ENCODE results near the gene TXNRD1.

TXNRD1 gene

GRCh38 chr12:104242546-104243206, 27.1 kb downstream of the TXNRD1 start:
- Histone ChIP-seq H3K4me3 (replicated peaks; ENCODE audit: insufficient read depth, low read length) (no peak overlapping the region), H3K27ac (replicated peaks) (no peak overlapping the region), H3K27me3 (ENCODE audit: insufficient read depth, poor library complexity, severe bottlenecking) (no peaks in the 10 kb centered on the region)
- TF ChIP-seq SPI1 (IDR thresholded peaks at IDR 0.05; ENCODE audit: borderline replicate concordance, low read depth) (no peak), CTCF (IDR thresholded peaks at IDR 0.05; ENCODE audit: insufficient read depth, low read length) (no peak), REST (IDR thresholded peaks at IDR 0.05; ENCODE audit: insufficient replicate concordance, low read depth) (no peak), GABPA (IDR thresholded peaks at IDR 0.05; ENCODE audit: low read depth) (no peak), POLR2AphosphoS5 (IDR thresholded peaks at IDR 0.05; ENCODE audit: low read depth) (no peak)
- no peak for DNase-seq (ENCODE audit: low read depth in 1 of 2, low spot score in 1 of 2)

GRCh38 chr12:104243551-104243950, 28.0 kb downstream of the TXNRD1 start:
- DNase-seq (ENCODE audit: low read depth in 1 of 2, low spot score in 1 of 2) = no peak
- Histone ChIP-seq H3K27me3 (ENCODE audit: insufficient read depth, poor library complexity, severe bottlenecking) (no peaks in the 10 kb centered on the region), H3K4me3 (replicated peaks; ENCODE audit: insufficient read depth, low read length) (no peak overlapping the region), H3K27ac (replicated peaks) (no peak overlapping the region)
- TF ChIP-seq REST (IDR thresholded peaks at IDR 0.05; ENCODE audit: insufficient replicate concordance, low read depth) (no peak), GABPA (IDR thresholded peaks at IDR 0.05; ENCODE audit: low read depth) (no peak), CTCF (IDR thresholded peaks at IDR 0.05; ENCODE audit: insufficient read depth, low read length) (no peak), SPI1 (IDR thresholded peaks at IDR 0.05; ENCODE audit: borderline replicate concordance, low read depth) (no peak), POLR2AphosphoS5 (IDR thresholded peaks at IDR 0.05; ENCODE audit: low read depth) (no peak)

GRCh38 chr12:104243971-104244370, 28.4 kb downstream of the TXNRD1 start:
- TF ChIP-seq POLR2AphosphoS5 (IDR thresholded peaks at IDR 0.05; ENCODE audit: low read depth) = no peak
- TF ChIP-seq SPI1 (IDR thresholded peaks at IDR 0.05; ENCODE audit: borderline replicate concordance, low read depth) = no peak
- no peak for TF ChIP-seq REST (IDR thresholded peaks at IDR 0.05; ENCODE audit: insufficient replicate concordance, low read depth)
- TF ChIP-seq GABPA (IDR thresholded peaks at IDR 0.05; ENCODE audit: low read depth) = no peak
- TF ChIP-seq CTCF (IDR thresholded peaks at IDR 0.05; ENCODE audit: insufficient read depth, low read length) = no peak
- no peak overlapping the region for H3K27ac ChIP-seq (replicated peaks)
- DNase-seq (ENCODE audit: low read depth in 1 of 2, low spot score in 1 of 2) = no peak
- no peaks in the 10 kb centered on the region for H3K27me3 ChIP-seq (ENCODE audit: insufficient read depth, poor library complexity, severe bottlenecking)
- H3K4me3 ChIP-seq (replicated peaks; ENCODE audit: insufficient read depth, low read length) = no peak overlapping the region

Data from HL-60 (cell line).